ENCODE measurements around the gene SAA1.
"Not testable (repeated sequence)": the region's sequence is repeated elsewhere in the genome, so short reads cannot be mapped to it uniquely, and the experiment has no call there.

SAA1 gene

GRCh38 chr11:18261721-18262120 is 4.3 kb upstream of the SAA1 start:
- DNase-seq, result no peak

GRCh38 chr11:18262681-18263350 is 3.2 kb upstream of the SAA1 start:
- not testable (repeated sequence) for DNase-seq

- DNase-seq, result no peak
Observed at GRCh38 chr11:18264035-18264434, 2.0 kb upstream of the SAA1 start.

GRCh38 chr11:18264677-18265555 is 1.1 kb upstream of the SAA1 start:
- no peak for DNase-seq

GRCh38 chr11:18267335-18268133 is 1.5 kb downstream of the SAA1 start:
- DNase-seq, result not testable (repeated sequence)

GRCh38 chr11:18269252-18269651 is 3.2 kb downstream of the SAA1 start:
- not testable (repeated sequence) for DNase-seq

- DNase-seq, result no peak
Observed at GRCh38 chr11:18270102-18270501, 4.0 kb downstream of the SAA1 start.

GRCh38 chr11:18271206-18271605 is 5.1 kb downstream of the SAA1 start:
- DNase-seq, result no peak

- DNase-seq, result no peak
Observed at GRCh38 chr11:18277565-18278271, 11.7 kb downstream of the SAA1 start.

GRCh38 chr11:18280438-18281045 is 14.5 kb downstream of the SAA1 start:
- no peak for DNase-seq

- no peak for DNase-seq
Observed at GRCh38 chr11:18282626-18283025, 16.6 kb downstream of the SAA1 start.

GRCh38 chr11:18285841-18286240 is 19.8 kb downstream of the SAA1 start:
- no peak for DNase-seq

- DNase-seq, result no peak
Observed at GRCh38 chr11:18288911-18289310, 22.8 kb downstream of the SAA1 start.

GRCh38 chr11:18294862-18295261 is 28.8 kb downstream of the SAA1 start:
- DNase-seq, result no peak

GRCh38 chr11:18295316-18295715 is 29.3 kb downstream of the SAA1 start:
- DNase-seq, result no peak

GRCh38 chr11:18299721-18300120 is 33.7 kb downstream of the SAA1 start:
- DNase-seq, result no peak

GRCh38 chr11:18304745-18305144 is 38.7 kb downstream of the SAA1 start:
- DNase-seq, result no peak

- DNase-seq, result no peak
Observed at GRCh38 chr11:18307461-18308139, 41.5 kb downstream of the SAA1 start.

GRCh38 chr11:18308242-18308641 is 42.2 kb downstream of the SAA1 start:
- no peak for DNase-seq

- no peak for DNase-seq
Observed at GRCh38 chr11:18309691-18310090, 43.6 kb downstream of the SAA1 start.

GRCh38 chr11:18310800-18311340 is 44.8 kb downstream of the SAA1 start:
- no peak for DNase-seq

Measured in SHP77 treated with DMSO at 0.1 percent for 48 hours (cell line).